Superior temporal gyrus (tissue), 1 donor: ENCODE measurements around the gene COL11A1.
A peak's percentile ranks its signal among the peaks of the same experiment; 100 is the strongest.

Experiments used
- DNase-seq: peaks from one replicate; pipeline ENCODE4 v3.0.0-alpha.2; 2016; ENCODE audit errors: extremely low spot score

The COL11A1 gene

GRCh38 chr1:102901996-102902395 is 206.3 kb downstream of the COL11A1 start:
- no peak for DNase-seq

- DNase-seq = no peak
Observed at GRCh38 chr1:102899935-102900334, 208.4 kb downstream of the COL11A1 start.

- DNase-seq = peak; percentile 41
Observed at GRCh38 chr1:102897557-102897956, 210.8 kb downstream of the COL11A1 start.

- no peak for DNase-seq
Observed at GRCh38 chr1:102896771-102897170, 211.6 kb downstream of the COL11A1 start.

- no peak for DNase-seq
Observed at GRCh38 chr1:102896286-102896685, 212.0 kb downstream of the COL11A1 start.

GRCh38 chr1:102891868-102892625 is 216.3 kb downstream of the COL11A1 start:
- DNase-seq = no peak

- no peak for DNase-seq
Observed at GRCh38 chr1:102886638-102887037, 221.7 kb downstream of the COL11A1 start.

- DNase-seq = no peak
Observed at GRCh38 chr1:102884238-102884637, 224.1 kb downstream of the COL11A1 start.

GRCh38 chr1:102879439-102879993 is 228.8 kb downstream of the COL11A1 start:
- DNase-seq = no peak

- DNase-seq = no peak
Observed at GRCh38 chr1:102875756-102876155, 232.6 kb downstream of the COL11A1 start.

- no peak for DNase-seq
Observed at GRCh38 chr1:102872526-102872925, 235.8 kb downstream of the COL11A1 start.

- no peak for DNase-seq
Observed at GRCh38 chr1:102872097-102872496, 236.2 kb downstream of the COL11A1 start.

- no peak for DNase-seq
Observed at GRCh38 chr1:102863704-102864103, 244.6 kb downstream of the COL11A1 start.

- DNase-seq = no peak
Observed at GRCh38 chr1:102861247-102861646, 247.1 kb downstream of the COL11A1 start.

GRCh38 chr1:102858695-102859094 is 249.6 kb downstream of the COL11A1 start:
- no peak for DNase-seq

- DNase-seq = no peak
Observed at GRCh38 chr1:102857251-102857650, 251.1 kb downstream of the COL11A1 start.

GRCh38 chr1:102853701-102854187 is 254.6 kb downstream of the COL11A1 start:
- no peak for DNase-seq

GRCh38 chr1:102853136-102853535 is 255.2 kb downstream of the COL11A1 start:
- no peak for DNase-seq

- peak; percentile 16 for DNase-seq
Observed at GRCh38 chr1:102852613-102853012, 255.7 kb downstream of the COL11A1 start.

GRCh38 chr1:102851616-102852015 is 256.7 kb downstream of the COL11A1 start:
- DNase-seq = no peak

GRCh38 chr1:102842606-102843005 is 265.7 kb downstream of the COL11A1 start:
- DNase-seq = no peak

- DNase-seq = no peak
Observed at GRCh38 chr1:102840741-102841140, 267.6 kb downstream of the COL11A1 start.

GRCh38 chr1:102838016-102838415 is 270.3 kb downstream of the COL11A1 start:
- DNase-seq = no peak
